Measurements from ENCODE around the gene SCN2B. TPM values are rescaled to one million over a fixed set of nuclear protein-coding genes. Genes with fewer than 3 reads are reported as not detected.

SCN2B gene
- total and polyA plus RNA-seq, 2 donors (not counting 1 experiment from before 2014, with no cell fraction given) = 0.11 to 7.3 TPM

DNA sequence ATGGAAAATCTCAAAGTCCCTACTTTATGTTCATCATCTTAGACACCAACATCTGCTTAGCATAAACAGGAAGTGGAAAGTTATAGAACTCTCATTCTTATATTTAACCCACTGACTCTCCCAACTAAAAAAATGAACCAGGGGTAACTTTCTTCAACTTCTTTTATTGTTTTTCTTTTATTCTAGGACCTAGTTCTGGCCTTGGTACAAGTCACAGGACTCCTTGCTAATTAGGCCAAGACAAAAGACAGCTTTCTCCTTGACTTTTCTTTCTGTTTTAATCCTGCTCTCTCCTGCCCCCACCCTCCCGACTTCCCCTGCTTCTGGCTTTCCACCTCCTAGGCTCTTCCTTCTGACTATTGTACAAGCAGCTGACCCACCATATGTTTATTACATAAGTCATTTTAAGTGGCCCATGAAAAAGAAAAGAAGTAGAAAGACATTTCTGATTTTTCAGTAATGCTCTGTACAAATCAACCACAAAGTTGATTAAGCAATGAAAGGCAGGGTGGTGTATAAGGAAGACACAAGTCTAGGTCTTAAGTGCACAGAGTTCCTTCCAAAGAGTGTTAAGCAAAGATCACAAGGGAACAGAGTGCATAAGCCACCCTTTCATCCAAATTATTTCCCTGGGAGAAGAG, 30.1 kb upstream of the SCN2B start:
- H3K4me3 ChIP-seq (replicated peaks in 1 of 4; ENCODE audit: control extremely low read depth in 1 of 4, insufficient read depth in 1 of 4, low read depth in 3 of 4, low read length in 4 of 4) = no peak overlapping the region
- H4K20me1 ChIP-seq (ENCODE audit: control insufficient read depth, extremely low read depth, insufficient read depth, low read length) = no peaks in the 10 kb centered on the region
- H3K4me1 ChIP-seq (ENCODE audit: control insufficient read depth, extremely low read depth, insufficient read depth, low read length) = no peaks in the 10 kb centered on the region
- H3K79me2 ChIP-seq (ENCODE audit: control insufficient read depth, insufficient read depth, low read length) = no peaks in the 10 kb centered on the region
- no peak overlapping the region for H3K27ac ChIP-seq (ENCODE audit: insufficient read depth, low read length)
- DNase-seq (ENCODE audit: low read depth in 2 of 2) = no peak
- no peaks in the 10 kb centered on the region for H3K36me3 ChIP-seq (ENCODE audit: control insufficient read depth, insufficient read depth, low read length)
- H3K27me3 ChIP-seq (ENCODE audit: control insufficient read depth, insufficient read depth, low read length) = peaks cover 3% of the 10 kb centered on the region
- H3K4me2 ChIP-seq (ENCODE audit: extremely low read depth, insufficient read depth, low read length) = no peak overlapping the region
- no peak overlapping the region for H2AFZ ChIP-seq (ENCODE audit: low read length)
- no peak for TF ChIP-seq EZH2 (IDR thresholded peaks at IDR 0.05; ENCODE audit: low read length, missing control alignments)
- TF ChIP-seq, protein P1, sequence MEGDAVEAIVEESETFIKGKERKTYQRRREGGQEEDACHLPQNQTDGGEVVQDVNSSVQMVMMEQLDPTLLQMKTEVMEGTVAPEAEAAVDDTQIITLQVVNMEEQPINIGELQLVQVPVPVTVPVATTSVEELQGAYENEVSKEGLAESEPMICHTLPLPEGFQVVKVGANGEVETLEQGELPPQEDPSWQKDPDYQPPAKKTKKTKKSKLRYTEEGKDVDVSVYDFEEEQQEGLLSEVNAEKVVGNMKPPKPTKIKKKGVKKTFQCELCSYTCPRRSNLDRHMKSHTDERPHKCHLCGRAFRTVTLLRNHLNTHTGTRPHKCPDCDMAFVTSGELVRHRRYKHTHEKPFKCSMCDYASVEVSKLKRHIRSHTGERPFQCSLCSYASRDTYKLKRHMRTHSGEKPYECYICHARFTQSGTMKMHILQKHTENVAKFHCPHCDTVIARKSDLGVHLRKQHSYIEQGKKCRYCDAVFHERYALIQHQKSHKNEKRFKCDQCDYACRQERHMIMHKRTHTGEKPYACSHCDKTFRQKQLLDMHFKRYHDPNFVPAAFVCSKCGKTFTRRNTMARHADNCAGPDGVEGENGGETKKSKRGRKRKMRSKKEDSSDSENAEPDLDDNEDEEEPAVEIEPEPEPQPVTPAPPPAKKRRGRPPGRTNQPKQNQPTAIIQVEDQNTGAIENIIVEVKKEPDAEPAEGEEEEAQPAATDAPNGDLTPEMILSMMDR (conservative IDR thresholded peaks at IDR 0.05 in 1 of 2, IDR thresholded peaks at IDR 0.05 in 1 of 2; ENCODE audit: low read depth in 1 of 2, low read length in 2 of 2) = no peak
- H3K9me3 ChIP-seq (ENCODE audit: control insufficient read depth, insufficient read depth, low read depth, low read length) = no peaks in the 10 kb centered on the region
- no peak overlapping the region for H3K9ac ChIP-seq (ENCODE audit: insufficient read depth, low read length)

DNA sequence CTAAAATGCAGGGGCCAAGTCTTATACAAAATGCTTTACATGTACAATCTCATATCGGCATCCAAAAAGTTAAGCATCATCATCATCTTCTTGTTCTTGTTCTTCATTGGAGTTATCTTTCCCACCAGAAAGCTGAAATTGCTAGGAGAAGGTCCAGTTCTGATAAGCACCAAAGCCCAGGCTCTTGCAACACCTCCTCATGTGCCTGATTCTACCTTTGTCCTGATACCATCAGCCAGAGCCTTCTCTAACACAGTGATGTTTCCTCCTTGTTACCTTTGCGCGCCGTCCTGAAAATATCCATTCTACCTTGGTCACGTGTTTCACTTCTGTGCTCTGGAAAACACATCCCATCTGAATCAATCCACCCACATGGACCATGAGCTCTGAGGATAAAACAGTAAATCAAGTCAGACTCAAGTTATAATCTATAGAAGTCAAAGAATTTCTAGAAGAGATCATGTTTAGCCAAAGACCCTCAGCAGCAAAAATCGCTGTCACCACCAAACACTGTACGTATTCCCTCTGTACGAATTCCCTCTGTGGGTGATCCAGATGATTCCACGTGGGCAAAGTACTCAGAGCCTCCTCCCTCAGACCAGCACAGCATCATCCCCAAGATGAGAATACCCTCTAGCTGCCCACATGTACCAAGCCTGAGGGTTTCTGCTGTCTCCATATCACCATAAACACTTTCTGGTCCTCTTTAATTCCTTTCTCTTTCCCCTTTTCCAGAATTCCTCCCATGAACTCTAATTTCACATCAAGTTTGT, 29.4 kb upstream of the SCN2B start:
- no peak for TF ChIP-seq EZH2 (IDR thresholded peaks at IDR 0.05; ENCODE audit: low read length, missing control alignments)
- TF ChIP-seq, protein P1 (conservative IDR thresholded peaks at IDR 0.05 in 1 of 2, IDR thresholded peaks at IDR 0.05 in 1 of 2; ENCODE audit: low read depth in 1 of 2, low read length in 2 of 2) = no peak
- H3K4me2 ChIP-seq (ENCODE audit: extremely low read depth, insufficient read depth, low read length) = no peak overlapping the region

DNA sequence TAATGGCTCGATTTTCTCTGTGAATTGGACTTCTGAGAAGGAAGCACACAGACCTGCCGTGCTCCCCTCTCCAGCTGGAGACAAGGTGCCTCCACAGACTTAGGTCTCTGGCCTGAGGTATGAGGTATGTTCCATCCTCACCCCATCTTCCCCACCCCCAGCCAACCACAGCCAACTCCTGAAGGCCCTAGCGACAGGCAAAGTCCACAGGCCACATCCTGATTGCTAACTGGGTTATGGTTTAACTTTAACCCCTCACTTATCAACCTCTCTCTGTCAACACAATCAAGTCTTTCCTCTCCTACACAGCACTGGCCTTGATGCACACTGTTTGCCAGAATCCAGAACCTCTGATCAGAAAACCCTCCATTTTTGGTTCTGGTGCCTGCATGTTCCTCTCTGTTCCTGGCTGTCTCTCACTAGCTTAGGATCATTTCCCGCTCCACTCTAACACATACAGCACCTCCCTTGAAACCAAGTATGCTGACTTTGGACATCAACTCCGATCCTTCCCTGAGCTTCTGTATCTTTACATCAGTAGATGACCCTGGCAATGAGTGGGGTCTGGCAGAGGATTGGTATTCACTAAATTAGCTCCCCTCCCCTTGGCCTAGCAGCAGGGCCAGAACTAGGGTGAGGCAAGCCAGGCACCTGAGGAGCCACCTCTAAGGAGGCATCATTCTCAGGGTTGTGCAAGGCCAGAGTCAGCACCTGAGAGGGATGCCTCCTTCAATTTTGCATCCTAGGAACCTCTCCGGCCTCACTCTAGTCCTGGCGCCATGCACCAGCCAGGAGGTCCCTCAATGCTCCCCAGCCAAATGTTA, 26.4 kb upstream of the SCN2B start:
- no peak overlapping the region for H2AFZ ChIP-seq (ENCODE audit: low read length)

More for the DNA sequence above, 29.4 kb upstream of the SCN2B start:
- Histone ChIP-seq H3K4me3 (replicated peaks in 1 of 4; ENCODE audit: control extremely low read depth in 1 of 4, insufficient read depth in 1 of 4, low read depth in 3 of 4, low read length in 4 of 4) (no peak overlapping the region), H3K36me3 (ENCODE audit: control insufficient read depth, insufficient read depth, low read length) (no peaks in the 10 kb centered on the region), H3K9me3 (ENCODE audit: control insufficient read depth, insufficient read depth, low read depth, low read length) (no peaks in the 10 kb centered on the region), H3K9ac (ENCODE audit: insufficient read depth, low read length) (no peak overlapping the region), H3K27ac (ENCODE audit: insufficient read depth, low read length) (no peak overlapping the region), H4K20me1 (ENCODE audit: control insufficient read depth, extremely low read depth, insufficient read depth, low read length) (no peaks in the 10 kb centered on the region), H3K79me2 (ENCODE audit: control insufficient read depth, insufficient read depth, low read length) (no peaks in the 10 kb centered on the region), H3K27me3 (ENCODE audit: control insufficient read depth, insufficient read depth, low read length) (peaks cover 3% of the 10 kb centered on the region), H3K4me1 (ENCODE audit: control insufficient read depth, extremely low read depth, insufficient read depth, low read length) (no peaks in the 10 kb centered on the region), H2AFZ (ENCODE audit: low read length) (no peak overlapping the region)
- DNase-seq (ENCODE audit: low read depth in 2 of 2) = no peak

More for the DNA sequence above, 26.4 kb upstream of the SCN2B start:
- no peak overlapping the region for H3K4me3 ChIP-seq (replicated peaks in 1 of 4; ENCODE audit: control extremely low read depth in 1 of 4, insufficient read depth in 1 of 4, low read depth in 3 of 4, low read length in 4 of 4)
- H3K27ac ChIP-seq (ENCODE audit: insufficient read depth, low read length) = no peak overlapping the region
- DNase-seq (ENCODE audit: low read depth in 2 of 2) = no peak
- no peaks in the 10 kb centered on the region for H4K20me1 ChIP-seq (ENCODE audit: control insufficient read depth, extremely low read depth, insufficient read depth, low read length)
- H3K4me1 ChIP-seq (ENCODE audit: control insufficient read depth, extremely low read depth, insufficient read depth, low read length) = no peaks in the 10 kb centered on the region
- no peak overlapping the region for H3K4me2 ChIP-seq (ENCODE audit: extremely low read depth, insufficient read depth, low read length)
- H3K9ac ChIP-seq (ENCODE audit: insufficient read depth, low read length) = no peak overlapping the region
- H3K79me2 ChIP-seq (ENCODE audit: control insufficient read depth, insufficient read depth, low read length) = no peaks in the 10 kb centered on the region
- peaks cover 3% of the 10 kb centered on the region for H3K27me3 ChIP-seq (ENCODE audit: control insufficient read depth, insufficient read depth, low read length)
- TF ChIP-seq, protein P1 (conservative IDR thresholded peaks at IDR 0.05 in 1 of 2, IDR thresholded peaks at IDR 0.05 in 1 of 2; ENCODE audit: low read depth in 1 of 2, low read length in 2 of 2) = no peak
- no peak for TF ChIP-seq EZH2 (IDR thresholded peaks at IDR 0.05; ENCODE audit: low read length, missing control alignments)
- H3K36me3 ChIP-seq (ENCODE audit: control insufficient read depth, insufficient read depth, low read length) = no peaks in the 10 kb centered on the region
- no peaks in the 10 kb centered on the region for H3K9me3 ChIP-seq (ENCODE audit: control insufficient read depth, insufficient read depth, low read depth, low read length)

Measured in fibroblast of lung (primary cell).